IPS-11a (cell line): ENCODE data around the gene GPT2.

ENCODE experiments used
- H3K4me3 ChIP-seq: one replicate; pipeline ENCODE4 v1.5.1; 2013; ENCODE audit warnings: low read depth, low read length, control low read depth

Gene GPT2

DNA sequence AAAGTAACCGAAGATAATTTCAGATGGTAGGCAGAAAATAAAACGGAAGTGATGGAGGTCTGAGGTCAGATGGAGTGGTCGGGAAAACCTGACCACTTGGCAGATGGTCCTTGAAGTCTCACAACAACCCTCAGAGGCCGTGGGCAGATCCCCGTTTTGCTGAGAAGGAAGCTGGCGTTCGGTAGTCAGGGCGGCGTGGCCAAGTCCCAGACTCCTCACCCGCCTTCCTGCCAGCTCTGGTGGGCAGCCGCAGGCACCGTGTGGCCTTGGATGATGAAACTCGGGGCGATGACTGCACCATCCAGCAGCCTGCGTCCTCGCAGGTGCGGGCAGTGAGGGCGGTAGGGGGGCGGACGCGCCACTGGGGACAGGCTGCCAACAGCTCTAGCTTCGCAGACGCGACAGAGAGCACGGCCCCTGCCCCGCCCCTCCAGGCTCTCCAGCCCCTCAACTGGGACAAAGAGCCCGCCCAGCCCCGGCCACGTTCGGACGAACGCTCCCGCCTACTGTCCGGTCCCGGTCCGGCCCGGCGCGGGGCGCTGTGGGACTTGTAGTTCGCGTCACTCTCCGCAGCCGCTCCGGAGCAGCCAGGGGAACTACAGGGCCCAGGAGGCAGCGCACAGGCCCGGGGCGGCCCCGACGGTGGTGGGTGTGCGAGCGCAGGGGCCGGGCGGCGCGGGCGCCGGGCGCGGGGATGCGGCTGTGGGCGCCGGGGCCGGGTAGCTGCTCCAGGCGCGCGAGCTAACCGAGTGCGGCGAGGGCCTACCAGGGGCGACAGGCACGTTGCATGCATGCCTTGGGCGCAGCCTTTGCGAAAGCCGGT lies at the start of gene GPT2:
Gene GPT2 (plus strand): TSS at position 673 of the 823 bp plus-strand sequence. CDS start 354 bp downstream, outside the sequence.
- H3K4me3 ChIP-seq, result peak within 1 kb of the TSS; percentile 91

DNA sequence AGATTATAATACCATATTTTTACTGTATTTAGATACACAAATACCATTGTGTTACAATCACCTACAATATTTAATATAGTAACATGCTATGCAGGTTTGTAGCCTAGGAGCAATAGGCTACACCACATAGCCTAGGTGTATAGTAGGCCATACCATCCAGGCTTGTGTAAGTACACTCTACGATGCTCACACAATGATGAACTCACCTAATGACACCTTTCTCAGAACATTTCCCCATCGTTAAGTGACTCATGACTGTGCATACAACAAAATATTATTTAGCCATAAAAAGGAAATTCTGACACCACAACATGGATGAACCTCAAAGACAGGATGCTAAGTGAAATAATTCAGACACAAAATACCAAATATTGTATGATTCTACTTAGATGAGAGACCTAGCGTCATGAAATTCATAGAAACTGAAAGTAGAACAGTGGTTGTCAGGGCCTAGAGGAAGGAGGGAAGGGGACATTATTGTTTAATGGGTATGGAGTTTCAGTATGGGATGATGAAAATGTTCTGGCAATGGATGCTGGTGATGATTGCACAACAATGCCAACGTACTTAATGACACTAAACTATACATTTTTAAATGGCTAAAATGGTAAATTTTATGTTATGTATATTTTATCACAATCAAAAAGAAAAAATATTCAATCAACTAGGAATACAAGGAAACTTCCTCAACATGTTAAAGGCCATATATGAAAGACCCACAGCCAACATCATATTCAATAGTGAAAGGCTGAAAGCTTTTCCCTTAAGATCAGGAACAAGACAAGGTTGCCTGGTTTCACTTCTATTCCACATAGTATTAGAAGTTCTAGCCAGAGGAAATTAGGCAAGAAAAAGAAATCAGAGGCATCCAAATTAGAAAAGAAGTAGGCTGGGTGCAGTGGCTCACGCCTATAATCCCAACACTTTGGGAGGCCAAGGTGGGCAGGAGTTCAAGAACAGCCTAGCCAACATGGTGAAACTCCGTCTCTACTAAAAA lies 47.3 kb upstream of the GPT2 start:
- H3K4me3 ChIP-seq, result no peak overlapping the region

GRCh38 chr16:46839986-46840443 lies 44.1 kb upstream of the GPT2 start:
- no peak overlapping the region for H3K4me3 ChIP-seq

DNA sequence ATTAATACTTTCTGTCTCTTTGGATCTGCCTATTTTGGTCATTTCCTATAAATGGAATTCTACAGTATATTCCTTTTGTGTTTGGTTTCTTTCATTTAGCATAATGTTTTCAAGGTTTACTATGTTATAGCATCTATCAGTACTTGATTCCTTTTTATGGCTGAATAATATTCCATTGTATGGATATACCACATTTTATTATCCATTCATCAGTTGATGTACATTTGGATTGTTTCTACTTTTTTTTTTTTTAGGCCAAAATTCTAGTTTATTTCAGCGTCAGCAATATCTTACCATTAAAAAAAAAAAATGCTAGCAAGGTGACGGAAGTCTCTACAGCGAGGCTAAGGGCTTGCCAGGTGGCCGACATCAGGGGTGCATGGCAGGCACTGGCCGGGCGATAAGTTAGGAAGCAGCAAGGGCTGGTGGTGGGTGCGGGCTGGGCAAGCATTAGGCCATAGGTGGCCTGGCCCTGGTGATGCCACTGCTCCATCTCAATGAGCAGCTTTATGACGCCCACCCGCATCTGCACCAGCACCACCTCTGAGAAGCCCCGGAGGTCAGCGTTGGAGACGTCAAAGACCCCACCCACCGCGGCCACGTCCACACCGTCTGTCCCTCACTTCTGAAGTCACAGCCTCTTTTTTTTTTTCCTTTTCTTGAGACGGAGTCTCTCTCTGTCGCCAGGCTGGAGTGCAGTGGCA lies 41.8 kb upstream of the GPT2 start:
- no peak overlapping the region for H3K4me3 ChIP-seq

DNA sequence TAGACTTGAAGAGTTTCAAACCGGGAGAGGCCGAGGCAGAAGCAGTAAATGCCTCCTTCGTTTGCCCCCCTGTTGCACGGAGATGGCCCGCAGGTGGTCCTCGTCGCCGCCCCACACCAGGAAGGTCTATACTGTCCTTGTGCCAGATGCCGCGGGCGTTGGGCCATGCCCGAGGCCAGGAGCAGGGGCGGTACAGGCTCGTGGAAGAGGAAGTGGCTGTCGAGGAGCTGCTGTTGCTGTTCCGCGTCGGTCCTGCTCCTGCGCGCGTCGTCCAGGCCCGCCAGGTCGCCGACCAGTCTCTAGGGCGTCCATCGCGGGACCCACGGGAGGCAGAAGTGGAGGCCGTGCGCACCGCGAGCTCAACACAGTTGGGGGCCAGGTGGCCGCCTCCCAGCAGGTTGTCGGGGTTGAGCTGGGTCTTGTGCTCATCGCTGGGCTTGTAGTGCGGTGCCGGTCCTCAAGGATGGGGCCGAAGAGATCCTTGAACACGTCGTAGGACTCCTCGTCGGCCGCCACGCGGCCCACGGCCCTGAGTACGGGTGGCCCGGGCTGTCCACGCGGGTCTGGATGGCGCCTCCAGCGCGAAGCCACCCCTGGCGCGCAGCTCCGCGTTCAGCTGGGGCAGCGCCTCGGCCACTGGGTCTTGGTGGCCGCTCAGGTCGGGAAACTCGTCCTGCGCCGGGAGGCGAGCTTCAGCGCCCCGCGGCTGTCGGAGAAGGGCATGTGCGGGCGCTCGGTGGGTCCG lies 40.1 kb upstream of the GPT2 start:
- H3K4me3 ChIP-seq, result no peak overlapping the region

GRCh38 chr16:46844771-46845170 lies 39.4 kb upstream of the GPT2 start:
- no peak overlapping the region for H3K4me3 ChIP-seq

DNA sequence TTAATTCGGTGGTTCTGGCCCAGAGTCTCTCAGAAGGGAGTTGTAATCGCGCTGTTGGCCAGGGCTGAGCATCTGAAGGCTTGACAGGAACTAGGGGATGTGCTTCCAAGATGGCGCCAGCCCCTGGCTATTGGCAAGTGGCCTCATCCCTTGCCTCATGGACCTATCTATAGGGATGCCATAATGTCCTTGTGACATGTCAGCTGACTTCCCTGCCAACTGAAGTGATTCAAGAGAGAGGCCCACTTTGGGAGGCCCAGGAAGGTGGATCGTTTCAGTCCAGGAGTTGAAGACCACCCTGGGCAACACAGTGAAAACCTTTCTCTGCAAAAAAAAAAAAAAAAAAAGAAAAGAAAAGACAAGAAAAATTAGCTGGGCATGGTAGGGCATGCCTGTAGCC lies 38.2 kb upstream of the GPT2 start:
- no peak overlapping the region for H3K4me3 ChIP-seq

DNA sequence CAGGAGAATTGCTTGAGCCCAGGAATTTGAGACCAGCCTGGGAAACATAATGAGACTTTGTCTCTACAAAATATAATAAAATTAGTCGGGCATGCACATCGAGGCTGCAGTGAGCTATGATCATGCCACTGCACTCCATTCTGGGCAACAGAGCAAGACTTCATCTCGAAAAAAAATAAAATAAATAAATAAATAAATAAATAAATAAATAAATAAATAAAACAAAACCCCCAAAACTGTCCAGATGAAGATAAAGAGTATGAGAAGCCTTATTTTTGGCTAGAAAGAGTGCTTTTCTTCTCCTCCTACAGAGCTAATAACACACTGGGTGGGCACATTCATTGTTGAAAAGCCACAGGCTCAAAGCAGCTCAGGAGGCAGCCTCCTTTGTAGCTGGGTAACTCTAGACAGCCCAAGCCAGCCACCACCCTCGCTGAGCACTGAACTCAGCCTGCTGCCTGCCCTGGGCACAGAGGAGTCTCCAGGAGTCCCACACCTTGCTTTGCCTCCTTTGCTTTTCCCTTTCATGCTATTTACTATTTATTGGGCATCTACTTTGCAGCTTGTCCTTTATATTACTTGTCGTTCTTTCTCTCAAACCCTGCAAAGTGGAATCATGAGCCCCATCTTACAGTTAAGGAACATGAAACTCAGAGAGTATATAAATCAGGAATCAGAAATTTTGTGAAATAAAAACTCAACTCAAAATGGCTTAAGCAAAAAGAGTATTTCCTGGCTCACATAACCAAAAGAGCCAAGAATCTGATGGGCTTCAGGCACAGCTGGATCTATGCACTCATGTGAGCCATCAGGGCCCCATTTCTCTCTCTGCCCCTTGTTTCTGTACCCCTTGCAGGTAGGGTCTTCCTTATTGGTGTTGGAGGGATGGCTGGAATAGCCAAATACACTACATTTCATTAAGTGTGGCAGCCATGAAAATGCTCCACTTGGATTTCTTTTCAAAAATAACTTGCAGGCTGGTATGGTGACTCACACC lies 35.1 kb upstream of the GPT2 start:
- H3K4me3 ChIP-seq, result no peak overlapping the region

DNA sequence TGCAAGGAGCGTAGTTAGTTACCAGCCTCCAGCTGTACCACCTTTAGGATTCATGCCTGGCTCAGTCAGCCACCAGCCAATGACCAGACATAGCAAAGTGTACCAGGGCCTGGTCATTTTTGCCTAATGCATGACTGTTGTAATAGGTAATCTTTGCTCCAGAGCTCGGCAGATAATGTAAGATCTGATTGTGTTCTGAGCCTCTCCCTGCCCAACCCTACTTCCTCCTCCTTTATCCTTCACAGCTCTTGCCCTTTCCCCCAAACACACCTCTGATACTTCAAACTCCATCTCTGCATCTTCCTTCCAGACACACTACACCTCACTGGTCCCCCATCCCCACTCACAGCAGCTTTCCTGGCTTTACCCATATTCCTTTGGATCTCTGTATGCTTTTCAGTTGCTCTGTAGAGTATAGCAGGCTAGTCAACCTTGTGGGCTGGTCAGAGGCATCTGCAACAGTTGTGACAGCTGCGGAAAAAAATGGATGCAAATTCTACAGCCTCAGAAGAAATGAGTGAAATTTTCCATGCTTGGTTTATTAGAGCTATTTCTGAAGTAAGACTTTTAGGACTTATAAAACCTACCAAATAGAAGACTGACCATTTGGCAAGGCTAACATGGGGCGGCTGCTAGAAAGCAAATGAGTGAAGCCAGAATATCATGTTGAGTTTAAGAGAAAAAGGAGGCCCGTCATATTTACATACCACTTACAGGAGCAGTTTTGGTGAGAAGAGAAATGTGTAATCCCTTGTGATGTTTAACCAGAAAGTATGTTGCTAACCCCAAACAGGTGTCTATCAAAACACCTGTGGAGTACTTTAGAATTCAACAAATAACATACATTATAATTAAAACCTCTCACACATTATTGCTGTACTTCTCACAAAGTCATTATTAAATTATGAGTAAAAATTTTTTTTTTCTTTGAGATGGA lies 33.3 kb upstream of the GPT2 start:
- H3K4me3 ChIP-seq, result no peak overlapping the region

GRCh38 chr16:46852130-46852529 lies 32.0 kb upstream of the GPT2 start:
- no peak overlapping the region for H3K4me3 ChIP-seq

DNA sequence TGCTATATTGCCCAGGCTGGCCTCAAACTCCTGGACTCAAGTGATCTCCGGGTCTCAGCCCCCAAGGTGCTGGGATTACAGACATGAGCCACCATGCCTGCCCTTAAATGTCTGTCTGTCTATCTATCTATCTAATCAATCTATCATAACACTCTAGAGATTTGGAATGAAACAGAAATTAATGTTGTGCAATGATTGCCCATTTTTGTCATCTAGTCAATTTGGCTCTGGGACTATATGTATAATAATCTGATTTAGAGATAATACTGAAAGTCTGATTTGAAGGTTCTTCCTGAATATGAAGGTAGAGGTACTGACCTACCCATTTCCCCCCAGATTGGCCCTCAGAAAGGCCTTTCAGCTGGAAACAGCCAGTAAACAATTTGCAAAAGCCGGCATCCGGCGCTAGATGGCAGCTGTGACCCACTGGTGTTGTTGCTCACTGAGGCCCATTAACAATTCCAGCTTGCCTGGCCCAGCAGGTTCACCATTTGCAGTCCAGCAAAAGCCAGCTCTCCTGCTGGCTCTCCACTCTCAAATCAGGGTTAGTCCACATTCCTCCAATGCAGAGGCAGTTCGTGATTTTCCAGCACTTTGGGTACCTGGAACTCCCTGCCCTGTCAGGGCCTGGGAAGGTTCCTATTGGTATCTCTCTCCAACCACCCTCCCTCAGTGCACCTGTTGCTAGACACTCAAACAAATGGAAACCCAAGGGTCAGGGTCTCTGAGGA lies 30.3 kb upstream of the GPT2 start:
- H3K4me3 ChIP-seq, result no peak overlapping the region

DNA sequence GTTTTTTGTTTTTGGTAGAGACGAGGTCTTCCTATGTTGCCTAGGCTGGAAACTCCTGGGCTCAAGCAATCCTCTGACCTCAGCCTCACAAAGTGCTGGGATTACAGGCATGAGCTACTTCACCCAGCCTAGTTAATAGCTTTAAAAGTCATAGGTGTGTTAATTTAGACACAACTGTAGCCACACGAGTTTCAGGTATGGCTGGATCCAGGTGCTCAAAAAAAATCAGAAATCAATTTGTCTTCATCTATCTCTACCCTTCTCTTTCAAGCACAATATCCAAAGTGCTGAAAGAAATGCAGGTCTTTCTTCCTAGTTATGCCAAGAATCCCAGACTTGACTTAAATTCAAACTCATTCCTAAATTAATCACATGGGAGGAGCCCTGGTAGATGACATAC lies 29.3 kb upstream of the GPT2 start:
- no peak overlapping the region for H3K4me3 ChIP-seq

DNA sequence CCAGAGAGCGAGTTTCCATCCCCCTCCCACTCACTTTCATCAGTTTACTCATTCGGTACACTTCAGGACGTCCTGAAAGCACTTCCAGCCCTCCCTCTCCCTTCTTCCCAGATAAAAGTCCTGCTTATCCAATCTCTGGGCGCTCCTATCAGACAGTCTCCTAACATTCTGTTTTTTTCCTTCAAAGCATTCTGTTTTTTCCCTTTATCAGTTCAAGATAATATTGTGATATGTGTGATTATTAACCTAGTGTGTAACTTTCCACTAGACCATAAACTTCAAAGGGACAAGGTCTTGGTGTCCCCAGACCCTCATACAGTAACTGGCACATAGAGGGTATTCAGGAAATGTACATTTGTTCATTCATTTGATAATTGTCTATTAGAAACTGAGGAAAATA lies 28.8 kb upstream of the GPT2 start:
- H3K4me3 ChIP-seq, result no peak overlapping the region

DNA sequence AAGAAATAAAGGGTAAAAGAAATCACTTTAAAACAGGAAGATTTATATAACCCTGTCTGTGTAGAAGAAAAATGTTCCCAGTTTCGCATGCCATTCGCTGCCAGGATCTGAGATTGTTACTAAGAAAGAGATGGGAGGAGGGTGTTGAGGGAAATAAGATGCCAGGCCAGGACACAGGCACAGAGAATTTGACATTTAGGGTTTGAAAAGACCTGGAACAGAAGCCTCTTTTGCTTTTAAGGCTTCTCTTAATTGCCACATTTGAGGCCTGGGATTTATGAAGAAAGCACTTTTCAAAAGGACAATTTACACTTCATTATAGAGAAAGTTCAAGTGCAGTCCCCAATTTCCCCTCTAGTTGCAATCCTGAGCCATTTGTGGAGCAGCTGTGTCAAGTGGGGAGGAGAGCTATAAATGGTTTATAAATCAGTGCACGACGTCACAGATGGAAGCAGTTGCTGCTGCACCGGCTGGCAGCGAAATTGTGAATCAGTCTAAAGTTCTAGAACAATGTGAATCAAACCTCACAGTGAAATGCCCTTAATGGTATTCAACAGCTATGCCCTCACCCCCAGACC lies 26.7 kb upstream of the GPT2 start:
- no peak overlapping the region for H3K4me3 ChIP-seq

DNA sequence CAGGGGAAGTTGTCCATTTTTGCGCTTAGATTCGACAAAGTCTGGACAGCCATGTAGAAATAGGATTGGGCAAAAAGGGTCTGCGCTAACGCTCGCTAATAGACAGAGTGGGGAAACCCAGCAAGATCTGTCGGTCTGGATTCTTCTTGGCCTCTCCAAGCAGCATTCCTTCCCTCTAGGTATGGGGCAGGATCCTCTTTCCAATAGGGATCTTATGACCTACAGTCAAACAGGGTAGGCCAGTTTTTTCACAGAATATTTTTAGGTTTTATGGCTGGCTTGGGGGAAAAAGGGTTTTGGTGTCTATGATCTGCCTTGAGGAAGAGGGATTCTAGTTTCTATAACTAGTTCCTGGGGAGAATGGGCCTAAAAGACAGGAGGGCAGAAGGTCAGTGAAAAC lies 26.0 kb upstream of the GPT2 start:
- no peak overlapping the region for H3K4me3 ChIP-seq

DNA sequence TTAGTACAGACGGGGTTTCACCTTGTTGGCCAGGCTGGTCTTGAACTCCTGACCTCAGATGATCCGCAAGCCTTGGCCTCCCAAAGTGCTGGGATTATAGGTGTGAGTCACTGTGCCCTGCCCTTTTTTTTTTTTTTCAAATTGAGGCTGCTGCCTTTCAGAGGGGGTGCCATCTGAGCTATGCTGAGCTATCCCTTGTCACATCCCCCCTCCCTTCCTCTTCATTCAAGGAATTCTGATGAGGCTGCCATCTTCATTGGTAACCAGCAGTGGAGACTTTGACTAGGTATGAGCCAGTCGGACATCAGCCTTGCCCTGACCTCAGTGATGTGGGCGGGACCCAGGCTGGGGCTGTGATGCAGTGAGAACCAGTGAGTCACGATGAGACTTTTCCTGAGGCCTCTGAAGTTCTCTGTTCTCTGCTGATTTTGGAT lies 24.4 kb upstream of the GPT2 start:
- no peak overlapping the region for H3K4me3 ChIP-seq
